ENCODE results near the gene ASPSCR1. TPM values are rescaled to one million over a fixed set of nuclear protein-coding genes. Genes with fewer than 3 reads are reported as not detected.
A peak's percentile ranks its signal among the peaks of the same experiment; 100 is the strongest.

The ASPSCR1 gene
- total RNA-seq, 1 donor from 2014 or later: 23.2 TPM

- no peak for DNase-seq (ENCODE audit: low read depth in 2 of 2)
Observed at GRCh38 chr17:81999587-81999975, 22.2 kb downstream of the ASPSCR1 start.

DNA sequence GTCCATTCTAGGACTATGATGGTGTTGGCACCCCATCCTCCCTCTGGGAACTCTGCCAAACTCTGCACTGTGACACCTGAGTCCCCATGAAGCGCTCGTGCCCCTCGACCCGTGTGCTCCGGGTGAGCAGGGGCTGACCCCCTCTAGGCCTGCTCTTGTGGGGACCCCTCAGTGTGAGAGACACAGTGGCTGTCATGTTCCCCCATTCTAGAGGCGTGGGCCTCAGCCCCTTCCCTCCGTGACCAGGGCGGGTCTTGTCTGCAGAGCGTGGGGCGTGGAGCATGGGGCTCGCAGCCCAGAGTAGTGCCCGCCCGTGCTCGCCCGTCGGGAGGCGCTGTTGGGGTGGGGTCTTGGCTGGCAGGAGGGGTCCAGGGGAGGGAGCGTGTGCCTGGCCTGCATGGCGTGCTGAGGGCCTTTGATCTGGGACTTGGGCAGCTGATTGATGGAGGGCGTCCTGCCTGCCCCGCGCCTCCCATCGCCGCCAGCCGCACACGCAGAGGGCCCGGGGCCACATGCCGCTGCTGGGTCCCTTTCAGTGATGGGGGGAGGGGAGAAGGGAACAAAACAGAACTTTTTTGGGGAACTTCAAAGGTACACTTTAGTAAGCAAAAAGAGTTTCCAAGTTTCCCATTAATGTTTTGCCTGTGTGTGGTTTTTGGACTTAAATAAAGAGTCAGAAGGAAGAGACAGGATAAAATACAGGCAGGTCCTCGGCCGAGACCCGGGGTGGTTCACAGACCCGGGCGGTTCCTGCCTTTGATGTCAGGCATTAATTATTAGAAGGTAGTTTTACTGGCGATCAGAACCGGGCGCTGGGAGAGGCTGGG lies 22.8 kb downstream of the ASPSCR1 start:
- DNase-seq (ENCODE audit: low read depth in 2 of 2): no peak

DNA sequence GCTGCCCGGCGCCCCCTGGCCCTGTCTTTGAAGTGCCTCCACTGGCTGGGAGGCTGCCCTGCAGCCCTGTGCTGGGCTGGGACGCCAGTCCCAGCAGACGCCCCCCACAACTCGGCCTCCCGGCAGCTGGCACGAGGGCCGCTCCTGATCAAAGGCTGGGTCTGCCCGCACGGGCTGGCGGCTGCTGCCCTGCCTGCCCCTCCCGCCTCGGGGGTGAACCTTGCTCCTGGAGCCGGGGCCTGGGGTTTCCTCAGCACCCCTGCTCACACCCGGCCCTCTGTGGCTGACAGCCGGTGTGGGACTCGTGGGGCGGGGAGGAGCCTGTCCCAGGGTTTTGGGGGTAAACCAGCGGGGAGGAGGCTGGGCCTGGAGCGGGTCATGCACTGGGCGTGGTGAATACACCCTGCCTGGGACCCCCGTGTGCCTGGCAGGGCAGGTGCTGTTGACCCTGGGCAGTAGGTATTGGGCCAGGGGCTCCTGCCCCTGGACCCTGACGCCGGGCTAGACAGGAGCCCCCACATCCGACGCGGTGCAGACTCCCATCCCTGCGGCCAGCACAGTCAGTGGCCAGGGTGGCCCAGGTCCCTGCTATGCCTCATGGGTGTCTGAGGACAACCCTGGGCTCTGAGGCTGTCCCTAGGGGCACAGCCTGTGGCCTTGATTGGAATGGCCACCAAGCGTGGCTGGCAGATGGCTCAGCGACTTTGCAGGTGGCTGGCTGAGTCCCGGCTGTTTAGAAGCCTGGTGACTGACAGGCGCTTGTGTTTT lies 23.6 kb downstream of the ASPSCR1 start:
- DNase-seq (ENCODE audit: low read depth in 2 of 2): no peak

DNA sequence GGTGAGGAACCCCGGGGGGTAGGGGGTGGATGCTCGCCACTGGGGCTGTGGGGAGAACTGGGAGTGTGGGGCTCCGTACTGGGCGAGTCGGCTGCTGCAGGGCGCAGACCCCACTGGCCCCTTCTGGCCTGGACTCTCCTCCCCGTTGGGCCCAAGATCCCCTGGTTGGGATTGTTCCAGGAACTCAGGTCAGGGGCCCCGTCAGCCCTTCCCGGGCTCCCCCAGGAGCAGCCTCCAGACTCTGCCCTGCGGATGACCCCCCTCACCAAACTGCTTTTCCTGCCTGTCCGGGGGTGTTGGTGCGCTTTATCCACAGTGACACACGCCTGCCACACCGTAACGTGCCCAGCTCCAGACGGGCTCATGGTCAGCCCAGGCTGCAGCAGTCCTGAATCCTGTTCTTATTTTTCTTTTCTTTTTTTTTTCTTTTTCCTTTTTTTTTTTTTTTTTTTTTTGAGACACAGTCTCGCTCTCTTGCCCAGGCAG lies 24.2 kb downstream of the ASPSCR1 start:
- DNase-seq (ENCODE audit: low read depth in 2 of 2): no peak

DNA sequence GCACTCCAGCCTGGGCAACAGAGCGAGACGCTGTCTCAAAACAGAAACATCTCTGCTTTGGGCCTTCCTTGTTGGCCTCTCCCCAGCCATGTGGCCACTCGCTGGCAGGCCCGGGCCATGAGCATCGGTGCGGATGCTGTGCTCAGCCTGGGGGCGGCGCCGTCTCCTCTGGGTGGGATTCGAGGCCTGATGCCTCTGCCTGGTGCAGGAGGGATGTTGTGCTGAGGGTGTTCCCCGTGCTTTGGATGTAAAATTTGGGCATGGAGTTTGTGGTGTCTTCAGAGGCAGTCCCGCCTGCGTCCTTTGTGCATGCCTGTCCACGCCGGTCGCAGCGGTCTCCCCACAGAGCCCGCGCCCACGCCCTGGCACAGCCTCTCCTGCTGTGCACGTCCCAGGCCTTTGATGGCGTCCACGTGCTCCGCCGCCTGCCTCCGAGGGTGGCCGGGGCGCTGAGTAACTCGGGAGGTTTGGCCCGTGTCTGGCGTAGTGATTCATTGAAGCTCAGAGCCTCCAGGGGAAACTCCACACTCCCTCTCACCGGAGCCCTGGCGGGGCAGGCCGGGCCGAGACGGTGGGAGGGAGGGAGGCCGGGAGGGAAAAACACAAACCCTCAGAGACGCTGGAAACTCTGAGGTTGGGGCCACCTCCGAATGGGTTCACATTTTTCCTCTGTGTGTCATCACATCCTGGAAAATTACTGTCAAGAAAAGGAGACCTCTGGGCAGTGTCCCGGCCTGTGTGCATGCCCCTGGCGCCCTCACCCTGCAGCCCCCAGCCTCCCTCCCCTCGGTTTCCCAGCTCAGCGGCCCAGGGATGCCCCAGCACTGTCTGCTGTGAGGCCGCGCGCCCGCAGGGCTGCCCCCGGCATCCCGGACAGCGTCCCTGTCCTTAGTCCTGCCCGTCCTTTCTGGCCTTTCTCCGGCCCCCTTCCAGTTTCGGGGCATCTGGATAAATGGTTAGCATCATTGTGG lies 26.3 kb downstream of the ASPSCR1 start:
- peak; percentile 58 to 90 for DNase-seq (ENCODE audit: low read depth in 2 of 2)

- DNase-seq (ENCODE audit: low read depth in 2 of 2): no peak
Observed at GRCh38 chr17:82004517-82005455, 27.4 kb downstream of the ASPSCR1 start.

DNA sequence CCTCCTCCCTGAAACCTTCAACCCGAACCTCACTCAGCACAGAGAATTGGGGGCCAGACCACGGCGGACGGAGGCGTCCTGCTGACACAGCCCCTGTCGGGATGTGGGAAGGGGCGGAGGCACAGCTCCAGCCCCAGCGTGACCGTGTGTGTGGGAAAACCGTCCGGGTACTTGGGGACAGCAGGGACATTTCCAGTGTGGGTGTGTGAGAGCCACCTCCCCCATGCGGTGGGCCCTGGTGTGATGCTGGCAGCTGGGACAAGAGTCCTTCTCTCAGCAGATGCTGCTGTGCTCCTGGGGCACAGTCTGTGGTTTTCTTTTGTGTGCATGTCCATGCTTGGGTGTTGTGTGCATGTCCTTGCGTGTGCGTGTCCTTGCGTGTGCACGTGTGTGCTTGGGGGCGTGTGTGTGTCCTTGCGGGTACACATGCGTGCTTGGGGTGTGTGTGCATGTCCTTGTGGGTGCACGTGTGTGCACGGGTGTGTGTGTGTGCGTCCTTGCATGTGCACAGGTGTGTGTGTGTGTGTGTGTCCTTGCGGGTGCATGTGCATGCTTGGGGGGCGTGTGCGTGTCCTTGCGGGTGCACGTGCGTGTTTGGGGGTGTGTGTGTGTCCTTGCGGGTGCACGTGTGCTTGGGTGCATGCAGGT lies 28.4 kb downstream of the ASPSCR1 start:
- DNase-seq (ENCODE audit: low read depth in 2 of 2): no peak

- no peak for DNase-seq (ENCODE audit: low read depth in 2 of 2)
Observed at GRCh38 chr17:82006468-82007227, 29.2 kb downstream of the ASPSCR1 start.

- no peak for DNase-seq (ENCODE audit: low read depth in 2 of 2)
Observed at GRCh38 chr17:82007228-82007494, 29.7 kb downstream of the ASPSCR1 start.

DNA sequence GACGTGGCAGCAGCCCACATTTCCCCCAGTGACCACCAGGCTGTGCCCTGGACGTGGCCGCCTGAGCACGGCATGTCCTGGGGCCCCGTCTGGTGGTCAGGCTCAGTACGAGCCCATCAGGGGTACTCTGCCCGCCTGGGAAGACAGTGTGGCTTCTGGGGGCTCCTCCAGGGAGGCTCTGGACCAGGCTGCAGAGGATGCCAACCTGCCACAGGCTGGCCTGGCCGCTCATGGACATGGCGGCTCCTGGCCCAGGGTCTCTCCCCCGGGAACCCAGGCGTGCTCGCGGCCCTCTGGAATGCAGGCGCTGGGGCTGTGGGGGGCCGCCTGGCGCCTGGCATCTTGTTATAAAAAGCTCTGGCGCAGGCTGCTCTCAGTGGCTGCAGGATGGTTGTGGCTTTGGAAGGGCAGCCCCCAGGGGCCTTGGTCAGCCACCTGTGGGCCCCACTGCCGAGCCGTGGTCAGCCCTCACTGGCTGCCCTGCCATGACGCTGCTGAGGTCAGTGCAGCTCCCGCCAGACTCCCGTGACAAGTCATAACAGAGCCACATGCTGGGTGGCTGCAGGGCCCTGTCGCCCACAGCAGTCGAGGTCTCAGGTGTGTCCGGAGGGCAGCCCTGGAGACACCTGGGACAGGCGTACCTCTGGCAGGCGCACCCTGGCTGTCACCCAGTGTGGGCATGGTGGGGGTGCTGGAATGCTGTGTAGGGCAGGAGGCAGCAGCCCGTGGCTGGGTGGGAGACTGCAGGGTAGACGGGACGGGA lies 30.2 kb downstream of the ASPSCR1 start:
- DNase-seq (ENCODE audit: low read depth in 2 of 2): no peak

DNA sequence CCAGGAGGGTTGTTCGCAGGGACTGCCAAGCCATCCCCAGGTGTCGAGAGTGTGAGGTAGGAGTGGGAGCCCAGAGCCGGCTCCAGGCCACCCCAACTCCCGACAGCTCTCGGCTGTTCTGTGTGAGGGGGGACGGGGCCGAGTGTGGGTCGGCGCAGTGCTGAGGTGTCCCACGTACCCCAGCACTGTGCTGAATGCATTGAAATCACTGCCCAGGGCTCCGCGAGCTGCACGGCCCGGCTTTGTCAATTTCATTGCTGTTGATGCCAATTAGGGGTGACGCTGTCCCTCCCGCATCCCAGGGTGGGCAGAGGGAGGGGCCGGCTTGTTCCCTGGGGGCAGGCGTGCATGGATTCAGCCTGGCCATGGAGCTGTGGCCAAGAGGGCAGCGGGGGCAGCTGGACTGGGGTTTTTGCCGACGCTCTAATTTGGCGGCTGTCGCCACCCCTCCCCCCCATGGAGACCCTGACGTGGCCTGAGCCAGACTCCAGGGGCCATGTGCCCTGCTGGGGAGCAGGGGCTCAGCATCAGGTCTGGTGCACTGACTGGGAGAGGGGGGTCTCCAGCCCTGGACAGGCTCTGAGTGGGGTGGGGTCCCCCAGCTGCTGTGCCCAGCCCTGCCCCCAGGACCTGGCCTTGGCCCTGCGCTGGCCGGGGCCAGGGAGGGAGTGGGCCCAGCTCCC lies 31.0 kb downstream of the ASPSCR1 start:
- no peak for DNase-seq (ENCODE audit: low read depth in 2 of 2)

- DNase-seq (ENCODE audit: low read depth in 2 of 2): no peak
Observed at GRCh38 chr17:82008941-82009405, 31.5 kb downstream of the ASPSCR1 start.

DNA sequence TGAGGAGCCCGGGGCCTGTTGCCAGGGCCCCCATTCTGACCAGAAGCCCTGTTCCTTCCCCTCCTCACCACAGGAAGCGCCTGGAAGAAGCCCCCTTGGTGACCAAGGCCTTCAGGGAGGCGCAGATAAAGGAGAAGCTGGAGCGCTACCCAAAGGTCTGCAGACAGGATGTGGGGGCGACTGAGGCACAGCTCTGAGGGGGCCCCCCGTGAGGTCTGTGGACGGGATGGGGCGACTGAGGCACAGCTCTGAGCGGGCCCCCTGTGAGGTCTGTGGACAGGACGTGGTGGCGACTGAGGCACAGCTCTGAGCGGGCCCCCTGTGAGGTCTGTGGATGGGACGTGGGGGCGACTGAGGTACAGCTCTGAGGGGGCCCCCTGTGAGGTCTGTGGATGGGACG lies 32.0 kb downstream of the ASPSCR1 start:
- no peak for DNase-seq (ENCODE audit: low read depth in 2 of 2)

GRCh38 chr17:82010575-82011525 lies 33.4 kb downstream of the ASPSCR1 start:
- no peak for DNase-seq (ENCODE audit: low read depth in 2 of 2)

- no peak for DNase-seq (ENCODE audit: low read depth in 2 of 2)
Observed at GRCh38 chr17:82011617-82012187, 34.3 kb downstream of the ASPSCR1 start.

DNA sequence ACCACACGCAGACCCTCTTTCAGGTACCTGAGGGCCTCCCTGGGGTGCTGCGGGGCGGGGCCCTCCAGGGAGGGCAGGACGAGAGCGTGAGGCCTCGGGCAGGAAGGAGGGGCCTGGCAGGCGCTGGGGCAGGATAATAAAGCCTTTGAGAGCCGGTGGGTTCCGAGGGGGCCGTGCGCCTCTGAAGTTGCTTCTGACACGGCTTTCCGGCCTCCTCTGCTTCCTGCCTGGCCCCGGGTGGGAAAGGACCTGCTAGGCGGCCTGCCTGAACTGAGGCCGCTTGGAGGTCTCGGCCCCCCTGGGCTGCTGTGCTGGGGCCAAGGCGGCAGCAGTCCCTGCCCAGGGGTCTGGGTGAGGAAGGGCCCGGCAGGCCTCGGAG lies 34.8 kb downstream of the ASPSCR1 start:
- DNase-seq (ENCODE audit: low read depth in 2 of 2): no peak

Data from lung microvascular endothelial cell (primary cell).